B cell (primary cell): ENCODE results near the gene TPK1.

Experiments
- CTCF ChIP-seq: fragments of 200-600 bp; IDR thresholded peaks from one replicate; pipeline ENCODE4 v1.8.0; 2022; ENCODE audit warnings: antibody characterized with exemption, mild to moderate bottlenecking
- EZH2 ChIP-seq: IDR thresholded peaks from 2 replicates; pipeline ENCODE4 v1.6.1; 2012; ENCODE audit warnings: borderline replicate concordance, low read depth, mild to moderate bottlenecking, moderate library complexity, low read length; ENCODE audit not compliant: insufficient read depth, poor library complexity, severe bottlenecking

- TF ChIP-seq CTCF (no peak), EZH2 (no peak)
Measured at GRCh38 chr7:144784943-144785342, 50.9 kb downstream of the TPK1 start.
